WTC11 (cell line): ENCODE data around the gene ITSN1. TPM values are rescaled to one million over a fixed set of nuclear protein-coding genes. Genes with fewer than 3 reads are reported as not detected.

Experiments
- ELF4 ChIP-seq: sonication (generic); formaldehyde crosslinking; IDR thresholded peaks from 2 replicates; pipeline ENCODE4 v1.8.1; 2022; ENCODE audit warnings: low read depth, mild to moderate bottlenecking, moderate library complexity, missing genetic modification reagents
- FOXJ3 ChIP-seq: sonication (generic); formaldehyde crosslinking; IDR thresholded peaks from 2 replicates; pipeline ENCODE4 v1.9.0; 2021; ENCODE audit warnings: missing genetic modification reagents, mild to moderate bottlenecking, borderline replicate concordance
- FOXP1 ChIP-seq: sonication (generic); formaldehyde crosslinking; IDR thresholded peaks from 2 replicates; pipeline ENCODE4 v1.8.0; 2022; ENCODE audit warnings: missing genetic modification reagents, mild to moderate bottlenecking, moderate library complexity, borderline replicate concordance
- GRHL2 ChIP-seq: fragments of 250-450 bp; sonication (Bioruptor Pico); IDR thresholded peaks from 2 replicates; pipeline ENCODE4 v1.8.0; 2022; ENCODE audit warnings: mild to moderate bottlenecking, moderate library complexity; ENCODE audit not compliant: insufficient replicate concordance, severe bottlenecking
- GTF2I ChIP-seq: fragments of 250-450 bp; sonication (Bioruptor Pico); conservative IDR thresholded peaks from 2 replicates; pipeline ENCODE4 v1.4.0; 2021; ENCODE audit warnings: mild to moderate bottlenecking
- IRF1 ChIP-seq: sonication (generic); formaldehyde crosslinking; IDR thresholded peaks from 2 replicates; pipeline ENCODE4 v1.8.0; 2023; ENCODE audit warnings: missing genetic modification reagents
- MXD4 ChIP-seq: fragments of 250-450 bp; sonication (Bioruptor Pico); IDR thresholded peaks from 2 replicates; pipeline ENCODE4 v1.8.0; 2021; ENCODE audit warnings: mild to moderate bottlenecking, moderate library complexity, borderline replicate concordance
- MYBL2 ChIP-seq: sonication (generic); formaldehyde crosslinking; IDR thresholded peaks from 2 replicates; pipeline ENCODE4 v1.8.1; 2023; ENCODE audit warnings: mild to moderate bottlenecking, moderate library complexity, missing genetic modification reagents
- NFE2L1 ChIP-seq: sonication (generic); formaldehyde crosslinking; IDR thresholded peaks from 2 replicates; pipeline ENCODE4 v1.8.1; 2023; ENCODE audit warnings: missing genetic modification reagents
- NR2C2 ChIP-seq: sonication (generic); formaldehyde crosslinking; IDR thresholded peaks from 2 replicates; pipeline ENCODE4 v1.8.0; 2022; ENCODE audit warnings: mild to moderate bottlenecking, missing genetic modification reagents
- OVOL2 ChIP-seq: fragments of 250-450 bp; sonication (Bioruptor Pico); IDR thresholded peaks from 2 replicates; pipeline ENCODE4 v1.9.0; 2021; ENCODE audit warnings: mild to moderate bottlenecking, borderline replicate concordance
- PREB ChIP-seq: sonication (generic); formaldehyde crosslinking; IDR thresholded peaks from 2 replicates; pipeline ENCODE4 v1.8.1; 2022; ENCODE audit warnings: mild to moderate bottlenecking, missing genetic modification reagents, moderate library complexity, borderline replicate concordance
- RELA ChIP-seq: sonication (generic); formaldehyde crosslinking; IDR thresholded peaks from 2 replicates; pipeline ENCODE4 v1.8.1; 2022; ENCODE audit warnings: missing genetic modification reagents, mild to moderate bottlenecking, borderline replicate concordance
- SMAD3 ChIP-seq: sonication (generic); formaldehyde crosslinking; IDR thresholded peaks from 2 replicates; pipeline ENCODE4 v1.8.0; 2022; ENCODE audit warnings: missing genetic modification reagents, mild to moderate bottlenecking, borderline replicate concordance
- SP1 ChIP-seq: sonication (generic); formaldehyde crosslinking; conservative IDR thresholded peaks from 2 replicates; pipeline ENCODE4 v1.8.1; 2022; ENCODE audit warnings: missing genetic modification reagents
- TCF7 ChIP-seq: sonication (generic); formaldehyde crosslinking; IDR thresholded peaks from 2 replicates; pipeline ENCODE4 v1.8.0; 2022; ENCODE audit warnings: mild to moderate bottlenecking, low read depth, missing genetic modification reagents, moderate library complexity
- TEAD1 ChIP-seq: sonication (generic); formaldehyde crosslinking; IDR thresholded peaks from 2 replicates; pipeline ENCODE4 v1.8.0; 2022; ENCODE audit warnings: mild to moderate bottlenecking, missing genetic modification reagents
- TP53 ChIP-seq: sonication (generic); formaldehyde crosslinking; IDR thresholded peaks from 2 replicates; pipeline ENCODE4 v1.8.1; 2023; ENCODE audit warnings: mild to moderate bottlenecking, missing genetic modification reagents
- ZBTB43 ChIP-seq: sonication (generic); formaldehyde crosslinking; IDR thresholded peaks from 2 replicates; pipeline ENCODE4 v1.8.1; 2023; ENCODE audit warnings: mild to moderate bottlenecking, missing genetic modification reagents
- ZNF138 ChIP-seq: sonication (generic); formaldehyde crosslinking; conservative IDR thresholded peaks from 2 replicates; pipeline ENCODE4 v1.8.1; 2022; ENCODE audit warnings: mild to moderate bottlenecking, moderate library complexity, missing genetic modification reagents
- ZNF263 ChIP-seq: sonication (generic); formaldehyde crosslinking; IDR thresholded peaks from 2 replicates; pipeline ENCODE4 v1.8.1; 2022; ENCODE audit warnings: low read depth, mild to moderate bottlenecking, moderate library complexity, missing genetic modification reagents
- ZNF396 ChIP-seq: fragments of 250-450 bp; sonication (Bioruptor Pico); IDR thresholded peaks from 2 replicates; pipeline ENCODE4 v1.8.0; 2021; ENCODE audit warnings: mild to moderate bottlenecking, moderate library complexity, borderline replicate concordance
- ZNF423 ChIP-seq: fragments of 250-450 bp; sonication (Bioruptor Pico); IDR thresholded peaks from 2 replicates; pipeline ENCODE4 v2.1.2; 2022; ENCODE audit warnings: mild to moderate bottlenecking, moderate library complexity
- ZNF425 ChIP-seq: fragments of 250-450 bp; sonication (Bioruptor Pico); conservative IDR thresholded peaks from 2 replicates; pipeline ENCODE4 v1.9.0; 2021; ENCODE audit warnings: mild to moderate bottlenecking
- total RNA-seq: library from RNA; stranded (reverse); gene quantifications from 3 replicates; pipeline ENCODE4 v1.2.3, GENCODE V29; 2021
- TF ChIP-seq, protein P1 (sequence below): sonication (generic); formaldehyde crosslinking; IDR thresholded peaks from 2 replicates; pipeline ENCODE4 v1.8.1; 2022; ENCODE audit warnings: missing genetic modification reagents, borderline replicate concordance
- TF ChIP-seq, protein P2 (sequence below): sonication (generic); formaldehyde crosslinking; IDR thresholded peaks from 2 replicates; pipeline ENCODE4 v1.8.1; 2022; ENCODE audit warnings: mild to moderate bottlenecking, moderate library complexity, missing genetic modification reagents
- TF ChIP-seq, protein P3 (sequence below): fragments of 250-450 bp; sonication (Bioruptor Pico); IDR thresholded peaks from 2 replicates; pipeline ENCODE4 v1.8.0; 2021; ENCODE audit warnings: mild to moderate bottlenecking
- TF ChIP-seq, protein P4 (sequence below): fragments of 250-450 bp; sonication (Bioruptor Pico); IDR thresholded peaks from 2 replicates; pipeline ENCODE4 v1.9.0; 2021; ENCODE audit warnings: mild to moderate bottlenecking
- TF ChIP-seq, protein P5 (sequence below): sonication (generic); formaldehyde crosslinking; IDR thresholded peaks from 2 replicates; pipeline ENCODE4 v1.8.1; 2023; ENCODE audit warnings: mild to moderate bottlenecking, missing genetic modification reagents, moderate library complexity

The ITSN1 gene
- total RNA-seq, 1 experiment from 2014 or later = 69.6 TPM

- TF ChIP-seq, protein P1, sequence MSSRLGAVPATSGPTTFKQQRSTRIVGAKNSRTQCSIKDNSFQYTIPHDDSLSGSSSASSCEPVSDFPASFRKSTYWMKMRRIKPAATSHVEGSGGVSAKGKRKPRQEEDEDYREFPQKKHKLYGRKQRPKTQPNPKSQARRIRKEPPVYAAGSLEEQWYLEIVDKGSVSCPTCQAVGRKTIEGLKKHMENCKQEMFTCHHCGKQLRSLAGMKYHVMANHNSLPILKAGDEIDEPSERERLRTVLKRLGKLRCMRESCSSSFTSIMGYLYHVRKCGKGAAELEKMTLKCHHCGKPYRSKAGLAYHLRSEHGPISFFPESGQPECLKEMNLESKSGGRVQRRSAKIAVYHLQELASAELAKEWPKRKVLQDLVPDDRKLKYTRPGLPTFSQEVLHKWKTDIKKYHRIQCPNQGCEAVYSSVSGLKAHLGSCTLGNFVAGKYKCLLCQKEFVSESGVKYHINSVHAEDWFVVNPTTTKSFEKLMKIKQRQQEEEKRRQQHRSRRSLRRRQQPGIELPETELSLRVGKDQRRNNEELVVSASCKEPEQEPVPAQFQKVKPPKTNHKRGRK (CRISPR knock-in tag) = no peak
- TF ChIP-seq PREB (CRISPR knock-in tag) (no peak), GRHL2 (CRISPR knock-in tag) (no peak), ZNF423 (CRISPR knock-in tag) (no peak), NR2C2 (CRISPR knock-in tag) (no peak), SMAD3 (CRISPR knock-in tag) (no peak), NFE2L1 (CRISPR knock-in tag) (0 out of 2 replicates have a peak, but pooled peaks have one; percentile 35), ZBTB43 (CRISPR knock-in tag) (no peak), ZNF425 (CRISPR knock-in tag) (no peak), IRF1 (no peak), TEAD1 (CRISPR knock-in tag) (no peak), ZNF396 (CRISPR knock-in tag) (no peak), FOXP1 (CRISPR knock-in tag) (0 out of 2 replicates have a peak, but pooled peaks have one; percentile 48), ZNF138 (CRISPR knock-in tag) (no peak), RELA (CRISPR knock-in tag) (no peak), ZNF263 (CRISPR knock-in tag) (no peak), GTF2I (CRISPR knock-in tag) (no peak), FOXJ3 (CRISPR knock-in tag) (no peak), SP1 (CRISPR knock-in tag) (no peak), TP53 (CRISPR knock-in tag) (no peak), MXD4 (CRISPR knock-in tag) (no peak), MYBL2 (no peak), TCF7 (CRISPR knock-in tag) (no peak), ELF4 (no peak), OVOL2 (CRISPR knock-in tag) (no peak)
- TF ChIP-seq, protein P2, sequence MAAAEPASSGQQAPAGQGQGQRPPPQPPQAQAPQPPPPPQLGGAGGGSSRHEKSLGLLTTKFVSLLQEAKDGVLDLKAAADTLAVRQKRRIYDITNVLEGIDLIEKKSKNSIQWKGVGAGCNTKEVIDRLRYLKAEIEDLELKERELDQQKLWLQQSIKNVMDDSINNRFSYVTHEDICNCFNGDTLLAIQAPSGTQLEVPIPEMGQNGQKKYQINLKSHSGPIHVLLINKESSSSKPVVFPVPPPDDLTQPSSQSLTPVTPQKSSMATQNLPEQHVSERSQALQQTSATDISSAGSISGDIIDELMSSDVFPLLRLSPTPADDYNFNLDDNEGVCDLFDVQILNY = no peak
- TF ChIP-seq, protein P3, sequence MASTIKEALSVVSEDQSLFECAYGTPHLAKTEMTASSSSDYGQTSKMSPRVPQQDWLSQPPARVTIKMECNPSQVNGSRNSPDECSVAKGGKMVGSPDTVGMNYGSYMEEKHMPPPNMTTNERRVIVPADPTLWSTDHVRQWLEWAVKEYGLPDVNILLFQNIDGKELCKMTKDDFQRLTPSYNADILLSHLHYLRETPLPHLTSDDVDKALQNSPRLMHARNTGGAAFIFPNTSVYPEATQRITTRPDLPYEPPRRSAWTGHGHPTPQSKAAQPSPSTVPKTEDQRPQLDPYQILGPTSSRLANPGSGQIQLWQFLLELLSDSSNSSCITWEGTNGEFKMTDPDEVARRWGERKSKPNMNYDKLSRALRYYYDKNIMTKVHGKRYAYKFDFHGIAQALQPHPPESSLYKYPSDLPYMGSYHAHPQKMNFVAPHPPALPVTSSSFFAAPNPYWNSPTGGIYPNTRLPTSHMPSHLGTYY (CRISPR knock-in tag) = no peak
- TF ChIP-seq, protein P4, sequence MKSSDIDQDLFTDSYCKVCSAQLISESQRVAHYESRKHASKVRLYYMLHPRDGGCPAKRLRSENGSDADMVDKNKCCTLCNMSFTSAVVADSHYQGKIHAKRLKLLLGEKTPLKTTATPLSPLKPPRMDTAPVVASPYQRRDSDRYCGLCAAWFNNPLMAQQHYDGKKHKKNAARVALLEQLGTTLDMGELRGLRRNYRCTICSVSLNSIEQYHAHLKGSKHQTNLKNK (CRISPR knock-in tag) = no peak
- TF ChIP-seq, protein P5, sequence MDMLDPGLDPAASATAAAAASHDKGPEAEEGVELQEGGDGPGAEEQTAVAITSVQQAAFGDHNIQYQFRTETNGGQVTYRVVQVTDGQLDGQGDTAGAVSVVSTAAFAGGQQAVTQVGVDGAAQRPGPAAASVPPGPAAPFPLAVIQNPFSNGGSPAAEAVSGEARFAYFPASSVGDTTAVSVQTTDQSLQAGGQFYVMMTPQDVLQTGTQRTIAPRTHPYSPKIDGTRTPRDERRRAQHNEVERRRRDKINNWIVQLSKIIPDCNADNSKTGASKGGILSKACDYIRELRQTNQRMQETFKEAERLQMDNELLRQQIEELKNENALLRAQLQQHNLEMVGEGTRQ (CRISPR knock-in tag) = peak; percentile 84
Measured at GRCh38 chr21:33901412-33902288, 259.3 kb downstream of the ITSN1 start (continued).
